PFSK-1 (cell line): Measurements from ENCODE around the gene LMO2.
A peak's percentile ranks its signal among the peaks of the same experiment; 100 is the strongest.

Experiments
- FOXP2 ChIP-seq: optimal IDR thresholded peaks from 2 replicates; pipeline ENCODE3; 2011; ENCODE audit warnings: borderline replicate concordance, control low read depth, inconsistent platforms; ENCODE audit not compliant: insufficient read depth; ENCODE audit errors: extremely low read length, extremely low read depth
- POLR2AphosphoS5 ChIP-seq: IDR thresholded peaks from 2 replicates; pipeline ENCODE4 v1.6.1; 2012; ENCODE audit warnings: low read depth, mild to moderate bottlenecking, control low read depth, low read length, moderate library complexity
- SIN3A ChIP-seq: IDR thresholded peaks from 2 replicates; pipeline ENCODE4 v1.6.1; 2012; ENCODE audit warnings: mild to moderate bottlenecking, low read length, moderate library complexity, borderline replicate concordance; ENCODE audit not compliant: insufficient read depth
- TAF1 ChIP-seq: IDR thresholded peaks from 2 replicates; pipeline ENCODE4 v1.6.1; 2012; ENCODE audit warnings: low read length, control low read depth, borderline replicate concordance; ENCODE audit not compliant: insufficient read depth
- TF ChIP-seq, protein P1 (sequence below), 2 experiments: IDR thresholded peaks; 2 replicates each; pipeline versions ENCODE4 v1.6.1 to v1.8.0; 2011 to 2012; ENCODE audit warnings: low read depth in 2 of 2, low read length in 2 of 2, control low read depth in 1 of 2, inconsistent platforms in 1 of 2, mild to moderate bottlenecking in 1 of 2, moderate library complexity in 1 of 2; ENCODE audit not compliant: insufficient read depth in 1 of 2

The LMO2 gene

DNA sequence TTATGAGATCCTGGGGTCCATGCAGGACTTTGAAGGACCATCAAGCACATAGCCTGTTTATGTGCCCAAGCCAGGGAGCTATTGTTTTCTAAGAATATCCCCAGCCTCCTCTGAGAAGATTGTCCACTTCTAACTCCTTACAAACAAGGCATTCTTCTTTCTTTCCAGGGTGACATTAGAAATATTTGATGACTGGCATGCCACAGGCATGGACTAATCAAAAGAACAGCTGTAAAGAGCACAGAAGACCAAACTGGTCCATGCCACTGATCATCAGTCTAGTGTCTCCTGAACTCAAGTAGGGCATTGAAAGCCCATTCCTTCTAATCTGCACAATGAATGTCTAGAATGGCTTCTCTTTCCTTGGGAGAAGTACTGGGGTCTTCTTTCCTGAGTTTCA is 24.9 kb upstream of the LMO2 start:
- no peak for TF ChIP-seq TAF1
- no peak for TF ChIP-seq SIN3A
- TF ChIP-seq, protein P1, sequence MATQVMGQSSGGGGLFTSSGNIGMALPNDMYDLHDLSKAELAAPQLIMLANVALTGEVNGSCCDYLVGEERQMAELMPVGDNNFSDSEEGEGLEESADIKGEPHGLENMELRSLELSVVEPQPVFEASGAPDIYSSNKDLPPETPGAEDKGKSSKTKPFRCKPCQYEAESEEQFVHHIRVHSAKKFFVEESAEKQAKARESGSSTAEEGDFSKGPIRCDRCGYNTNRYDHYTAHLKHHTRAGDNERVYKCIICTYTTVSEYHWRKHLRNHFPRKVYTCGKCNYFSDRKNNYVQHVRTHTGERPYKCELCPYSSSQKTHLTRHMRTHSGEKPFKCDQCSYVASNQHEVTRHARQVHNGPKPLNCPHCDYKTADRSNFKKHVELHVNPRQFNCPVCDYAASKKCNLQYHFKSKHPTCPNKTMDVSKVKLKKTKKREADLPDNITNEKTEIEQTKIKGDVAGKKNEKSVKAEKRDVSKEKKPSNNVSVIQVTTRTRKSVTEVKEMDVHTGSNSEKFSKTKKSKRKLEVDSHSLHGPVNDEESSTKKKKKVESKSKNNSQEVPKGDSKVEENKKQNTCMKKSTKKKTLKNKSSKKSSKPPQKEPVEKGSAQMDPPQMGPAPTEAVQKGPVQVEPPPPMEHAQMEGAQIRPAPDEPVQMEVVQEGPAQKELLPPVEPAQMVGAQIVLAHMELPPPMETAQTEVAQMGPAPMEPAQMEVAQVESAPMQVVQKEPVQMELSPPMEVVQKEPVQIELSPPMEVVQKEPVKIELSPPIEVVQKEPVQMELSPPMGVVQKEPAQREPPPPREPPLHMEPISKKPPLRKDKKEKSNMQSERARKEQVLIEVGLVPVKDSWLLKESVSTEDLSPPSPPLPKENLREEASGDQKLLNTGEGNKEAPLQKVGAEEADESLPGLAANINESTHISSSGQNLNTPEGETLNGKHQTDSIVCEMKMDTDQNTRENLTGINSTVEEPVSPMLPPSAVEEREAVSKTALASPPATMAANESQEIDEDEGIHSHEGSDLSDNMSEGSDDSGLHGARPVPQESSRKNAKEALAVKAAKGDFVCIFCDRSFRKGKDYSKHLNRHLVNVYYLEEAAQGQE (IDR thresholded peaks at IDR 0.05; ENCODE audit: insufficient read depth in 1 of 2, low read depth in 2 of 2, low read length in 2 of 2) = no peak
- no peak for TF ChIP-seq FOXP2
- TF ChIP-seq POLR2AphosphoS5 = no peak

DNA sequence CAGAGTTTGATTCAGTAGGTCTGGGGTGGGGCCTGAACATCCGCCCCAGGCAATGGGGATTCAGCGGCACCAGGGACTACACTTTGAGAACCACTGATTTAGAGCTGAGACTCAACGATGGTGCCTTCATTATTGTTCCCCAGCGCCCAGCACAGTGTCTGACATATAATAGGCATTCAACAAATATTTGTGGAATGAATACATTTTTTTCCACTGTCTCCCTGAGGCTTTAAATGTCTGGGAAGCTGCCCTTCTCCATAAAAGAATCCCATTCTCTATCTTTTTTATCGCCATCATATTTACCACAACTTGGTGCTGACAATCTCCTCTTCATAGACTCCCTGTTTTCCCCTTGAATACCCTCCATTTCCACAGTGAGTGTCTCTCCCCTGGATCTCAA is 23.6 kb upstream of the LMO2 start:
- TF ChIP-seq SIN3A (no peak), FOXP2 (no peak), POLR2AphosphoS5 (no peak), TAF1 (no peak)
- TF ChIP-seq, protein P1 (IDR thresholded peaks at IDR 0.05; ENCODE audit: insufficient read depth in 1 of 2, low read depth in 2 of 2, low read length in 2 of 2) = no peak

DNA sequence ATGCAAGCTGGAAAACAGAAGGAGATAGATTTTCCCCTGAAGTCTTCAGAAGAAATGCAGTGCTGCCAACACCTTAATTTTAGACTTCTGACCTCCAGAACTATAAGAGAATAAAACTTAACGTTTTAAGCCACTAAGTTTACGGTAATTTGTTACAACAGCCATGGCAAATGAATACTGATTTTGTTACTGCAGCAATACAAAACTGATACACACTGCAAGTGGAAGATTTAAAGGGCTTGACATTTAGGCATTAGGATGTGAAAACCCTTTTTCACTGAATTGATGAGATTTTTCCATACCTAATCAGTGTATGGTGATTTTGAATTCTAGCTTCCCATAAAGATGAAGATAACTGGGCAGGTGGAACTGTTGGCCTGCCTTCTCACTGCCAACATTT is 22.1 kb upstream of the LMO2 start:
- TF ChIP-seq POLR2AphosphoS5 (no peak), FOXP2 (no peak), SIN3A (no peak), TAF1 (no peak)
- TF ChIP-seq, protein P1 (IDR thresholded peaks at IDR 0.05; ENCODE audit: insufficient read depth in 1 of 2, low read depth in 2 of 2, low read length in 2 of 2) = no peak

DNA sequence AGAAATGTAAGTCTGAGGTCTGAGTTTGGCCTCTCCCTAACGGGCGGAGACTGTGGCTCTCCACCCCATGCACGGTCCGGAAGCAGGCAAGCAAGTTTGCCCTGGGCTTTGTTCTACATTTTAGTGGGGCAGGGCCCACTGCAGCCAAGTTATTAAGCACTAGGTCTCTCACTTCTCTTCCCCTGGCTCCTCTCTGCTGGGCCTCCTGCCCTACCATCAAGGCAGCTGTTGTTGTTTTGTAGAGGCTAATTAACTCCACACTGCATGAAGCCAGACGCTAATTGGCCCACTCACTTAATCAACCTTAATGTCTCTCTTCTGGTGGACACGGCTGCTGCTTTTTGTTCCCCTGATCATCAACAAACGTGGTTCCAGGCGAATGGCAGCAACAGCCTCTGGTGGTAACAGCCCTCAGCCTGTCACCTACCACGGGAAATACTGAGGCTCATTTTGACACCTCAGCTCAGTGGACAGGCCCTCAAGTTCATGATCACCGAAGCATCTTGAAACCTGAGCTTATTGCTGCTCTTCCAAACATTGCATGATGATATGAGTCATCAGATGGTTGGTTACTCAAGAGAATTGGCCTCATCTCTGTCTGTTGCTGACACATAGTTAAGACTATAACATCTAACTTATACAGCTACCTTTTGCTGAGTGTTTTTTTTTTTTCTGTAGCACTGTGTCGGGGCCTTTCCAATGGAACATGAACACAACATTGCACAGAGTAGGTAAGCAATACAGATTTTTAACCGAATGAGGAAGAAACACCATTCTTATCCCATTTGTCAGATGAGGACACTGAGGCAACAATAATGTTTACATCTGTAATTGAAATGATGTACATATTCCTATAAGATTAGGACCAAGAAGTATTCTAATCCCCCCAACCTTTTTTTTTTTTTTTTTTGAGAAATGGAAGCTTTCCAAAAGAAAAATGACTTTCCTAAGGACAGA is 20.8 kb upstream of the LMO2 start:
- peak; percentile 57 for TF ChIP-seq FOXP2
- TF ChIP-seq POLR2AphosphoS5 = no peak
- no peak for TF ChIP-seq TAF1
- 0 out of 2 replicates have a peak, but pooled peaks have one; percentile 40 for TF ChIP-seq SIN3A
- TF ChIP-seq, protein P1 (IDR thresholded peaks at IDR 0.05; ENCODE audit: insufficient read depth in 1 of 2, low read depth in 2 of 2, low read length in 2 of 2) = 0 out of 4 replicates have a peak, but pooled peaks of 1 of the 2 experiments have one; percentile 39

DNA sequence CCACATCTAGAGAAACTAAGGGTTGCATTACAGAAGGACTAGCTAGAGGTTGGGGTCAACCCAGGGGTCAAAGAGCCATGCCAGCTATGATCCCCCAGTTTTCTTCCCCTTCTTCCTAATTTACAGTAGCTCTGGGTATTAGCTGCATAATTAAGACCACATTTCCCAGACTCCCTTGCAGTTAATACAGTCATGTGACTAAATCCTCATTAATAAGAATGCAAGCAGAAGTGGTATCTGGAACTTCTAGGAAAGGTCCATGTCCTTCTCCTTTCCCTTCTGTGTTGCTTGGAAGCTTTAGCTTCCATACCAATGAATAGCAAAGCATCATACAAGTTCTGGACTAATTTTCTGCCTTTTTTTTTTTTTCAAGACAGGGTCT is 19.1 kb upstream of the LMO2 start:
- TF ChIP-seq, protein P1 (IDR thresholded peaks at IDR 0.05; ENCODE audit: insufficient read depth in 1 of 2, low read depth in 2 of 2, low read length in 2 of 2) = no peak
- TF ChIP-seq FOXP2 (no peak), POLR2AphosphoS5 (no peak), SIN3A (no peak), TAF1 (no peak)
